ENCODE data around the gene GTPBP3. TPM values are rescaled to one million over a fixed set of nuclear protein-coding genes. Genes with fewer than 3 reads are reported as not detected.
A peak's percentile ranks its signal among the peaks of the same experiment; 100 is the strongest.
"Not testable (repeated sequence)": the region's sequence is repeated elsewhere in the genome, so short reads cannot be mapped to it uniquely, and the experiment has no call there.

The GTPBP3 gene
- polyA plus RNA-seq (2014; cell fraction: cytosol; rRNA removed): 66.6 and 71.1 TPM in 2 replicates
- polyA plus RNA-seq (2014; cell fraction: nucleus; rRNA removed): 107 and 148 TPM in 2 replicates

- peak; percentile 99 for DNase-seq (ENCODE audit: low spot score)
These were observed at the start of gene GTPBP3 for GRCh38 chr19:17336872-17337674. TSS of gene GTPBP3 (plus strand) at chr19:17337553. CDS start at chr19:17337612, 59 bp downstream.

GRCh38 chr19:17289489-17289888, 47.9 kb upstream of the GTPBP3 start:
- peak; percentile 83 for DNase-seq (ENCODE audit: low spot score)

- DNase-seq (ENCODE audit: low spot score): peak; percentile 85
These were observed 44.9 kb upstream of the GTPBP3 start for GRCh38 chr19:17292301-17293074.

GRCh38 chr19:17293605-17294004, 43.7 kb upstream of the GTPBP3 start:
- no peak for DNase-seq (ENCODE audit: low spot score)

- DNase-seq (ENCODE audit: low spot score): no peak
These were observed 43.1 kb upstream of the GTPBP3 start for GRCh38 chr19:17294051-17294891.

- not testable (repeated sequence) for DNase-seq (ENCODE audit: low spot score)
These were observed 41.8 kb upstream of the GTPBP3 start for GRCh38 chr19:17295551-17295950.

GRCh38 chr19:17296273-17296672, 41.1 kb upstream of the GTPBP3 start:
- DNase-seq (ENCODE audit: low spot score): no peak

- DNase-seq (ENCODE audit: low spot score): no peak
These were observed 40.4 kb upstream of the GTPBP3 start for GRCh38 chr19:17296976-17297375.

GRCh38 chr19:17300992-17301619, 36.2 kb upstream of the GTPBP3 start:
- no peak for DNase-seq (ENCODE audit: low spot score)

GRCh38 chr19:17302391-17303166, 34.8 kb upstream of the GTPBP3 start:
- DNase-seq (ENCODE audit: low spot score): no peak

- DNase-seq (ENCODE audit: low spot score): peak; percentile 94
These were observed 34.0 kb upstream of the GTPBP3 start, which contains the start of gene ABHD8 for GRCh38 chr19:17303167-17303939. TSS of gene ABHD8 (minus strand) at chr19:17303425. CDS start at chr19:17301616, 1,809 bp downstream.

GRCh38 chr19:17303940-17304267, 33.4 kb upstream of the GTPBP3 start:
- no peak for DNase-seq (ENCODE audit: low spot score)

- no peak for DNase-seq (ENCODE audit: low spot score)
These were observed 32.8 kb upstream of the GTPBP3 start for GRCh38 chr19:17304386-17305215.

GRCh38 chr19:17305216-17305516, 32.2 kb upstream of the GTPBP3 start:
- no peak for DNase-seq (ENCODE audit: low spot score)

- DNase-seq (ENCODE audit: low spot score): peak; percentile 99
These were observed 31.7 kb upstream of the GTPBP3 start, which contains the start of gene MRPL34 for GRCh38 chr19:17305517-17306284. TSS of gene MRPL34 (plus strand) at chr19:17305872. CDS start at chr19:17305893, 21 bp downstream.

- no peak for DNase-seq (ENCODE audit: low spot score)
These were observed 31.1 kb upstream of the GTPBP3 start for GRCh38 chr19:17306285-17306714.

- DNase-seq (ENCODE audit: low spot score): no peak
These were observed 29.4 kb upstream of the GTPBP3 start for GRCh38 chr19:17307876-17308377.

Data from SK-N-DZ (cell line).